Skeletal muscle satellite cell (primary cell): ENCODE measurements around the gene OR51A7.
"Not testable (repeated sequence)": the region's sequence is repeated elsewhere in the genome, so short reads cannot be mapped to it uniquely, and the experiment has no call there.

Experiments
- H3K27me3 ChIP-seq: 2 replicates; pipeline ENCODE4 v1.7.0; 2013; ENCODE audit warnings: low read length; ENCODE audit not compliant: control insufficient read depth, insufficient read depth
- H3K36me3 ChIP-seq: 2 replicates; pipeline ENCODE4 v1.7.0; 2013; ENCODE audit warnings: mild to moderate bottlenecking, control low read depth, low read length; ENCODE audit not compliant: insufficient read depth
- H3K4me1 ChIP-seq: 2 replicates; pipeline ENCODE4 v1.7.0; 2013; ENCODE audit warnings: low read length; ENCODE audit not compliant: control insufficient read depth, insufficient read depth
- H3K4me2 ChIP-seq: 2 replicates; pipeline ENCODE4 v1.7.0; 2013; ENCODE audit warnings: mild to moderate bottlenecking, low read length
- H3K4me3 ChIP-seq: 2 replicates; pipeline ENCODE4 v1.7.0; 2013; ENCODE audit warnings: low read length
- H3K9ac ChIP-seq: 2 replicates; pipeline ENCODE4 v1.7.0; 2013; ENCODE audit warnings: mild to moderate bottlenecking, low read depth, low read length, moderate library complexity
- H3K9me3 ChIP-seq: replicated peaks from 2 replicates; pipeline ENCODE4 v1.7.0; 2013; ENCODE audit warnings: mild to moderate bottlenecking, control low read depth, low read length

OR51A7 gene

GRCh38 chr11:4890279-4890678, 13.3 kb upstream of the OR51A7 start:
- no peak overlapping the region for H3K4me2 ChIP-seq
- no peaks in the 10 kb centered on the region for H3K9me3 ChIP-seq
- H3K4me3 ChIP-seq = no peak overlapping the region
- no peak overlapping the region for H3K9ac ChIP-seq
- H3K36me3 ChIP-seq = no peaks in the 10 kb centered on the region
- peaks cover 17% of the 10 kb centered on the region for H3K4me1 ChIP-seq
- H3K27me3 ChIP-seq = no peaks in the 10 kb centered on the region

- Histone ChIP-seq H3K36me3 (no peaks in the 10 kb centered on the region), H3K4me2 (no peak overlapping the region), H3K9me3 (no peaks in the 10 kb centered on the region), H3K4me3 (no peak overlapping the region), H3K4me1 (peaks cover 17% of the 10 kb centered on the region), H3K9ac (no peak overlapping the region), H3K27me3 (no peaks in the 10 kb centered on the region)
Measured at GRCh38 chr11:4891996-4892640, 11.5 kb upstream of the OR51A7 start.

DNA sequence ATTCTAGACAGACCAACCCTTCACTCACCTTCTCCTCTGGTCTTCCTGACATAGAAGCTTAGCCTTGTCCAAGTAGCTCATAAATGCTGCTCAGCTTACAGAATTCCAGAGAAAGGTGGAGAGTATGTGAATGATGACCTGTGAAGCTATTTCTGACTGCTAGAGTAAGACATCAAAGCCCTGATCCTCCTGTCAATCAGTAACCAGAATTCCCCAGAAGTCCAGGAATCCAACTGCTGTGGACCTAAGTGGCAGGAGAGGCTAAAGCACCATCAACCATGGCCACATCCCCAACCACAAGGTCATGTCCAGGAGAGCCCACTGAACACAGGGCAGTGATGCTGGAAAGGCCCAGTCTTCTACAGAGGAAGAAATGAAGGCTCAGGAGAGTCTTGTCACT, 13.0 kb downstream of the OR51A7 start:
- H3K9ac ChIP-seq = no peak overlapping the region
- H3K9me3 ChIP-seq = no peaks in the 10 kb centered on the region
- H3K27me3 ChIP-seq = peaks cover 8% of the 10 kb centered on the region
- H3K4me2 ChIP-seq = no peak overlapping the region
- H3K4me1 ChIP-seq = no peaks in the 10 kb centered on the region
- no peak overlapping the region for H3K4me3 ChIP-seq
- H3K36me3 ChIP-seq = no peaks in the 10 kb centered on the region

DNA sequence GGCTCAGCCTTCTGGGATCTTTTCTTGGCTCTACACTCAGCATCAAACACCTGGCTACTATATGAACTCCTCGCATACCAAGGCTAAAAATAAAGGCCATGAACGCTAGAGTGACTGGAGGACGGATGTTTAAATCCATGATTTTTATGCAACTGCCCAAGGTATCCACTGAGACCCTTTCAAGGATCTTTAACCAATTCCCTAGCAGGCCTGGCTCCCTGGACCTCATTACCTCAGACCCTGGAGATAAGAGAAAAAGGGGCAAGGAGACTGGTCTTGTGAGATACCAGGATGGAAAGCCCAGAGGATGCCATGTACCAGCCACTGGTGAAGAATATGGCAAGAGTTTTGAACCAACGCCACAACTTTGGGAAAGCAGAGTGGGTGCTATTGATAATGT, 15.7 kb downstream of the OR51A7 start, which contains the start of gene OR51G2:
TSS of gene OR51G2 (minus strand) at position 101 of the 400 bp plus-strand sequence. CDS start 3,687 bp downstream, outside the sequence.
- peaks cover 8% of the 10 kb centered on the region for H3K27me3 ChIP-seq
- no peaks in the 10 kb centered on the region for H3K4me1 ChIP-seq
- H3K36me3 ChIP-seq = no peaks in the 10 kb centered on the region
- no peak within 1 kb of the TSS for H3K9ac ChIP-seq
- no peak within 1 kb of the TSS for H3K4me2 ChIP-seq
- no peaks in the 10 kb centered on the region for H3K9me3 ChIP-seq
- H3K4me3 ChIP-seq = no peak within 1 kb of the TSS

DNA sequence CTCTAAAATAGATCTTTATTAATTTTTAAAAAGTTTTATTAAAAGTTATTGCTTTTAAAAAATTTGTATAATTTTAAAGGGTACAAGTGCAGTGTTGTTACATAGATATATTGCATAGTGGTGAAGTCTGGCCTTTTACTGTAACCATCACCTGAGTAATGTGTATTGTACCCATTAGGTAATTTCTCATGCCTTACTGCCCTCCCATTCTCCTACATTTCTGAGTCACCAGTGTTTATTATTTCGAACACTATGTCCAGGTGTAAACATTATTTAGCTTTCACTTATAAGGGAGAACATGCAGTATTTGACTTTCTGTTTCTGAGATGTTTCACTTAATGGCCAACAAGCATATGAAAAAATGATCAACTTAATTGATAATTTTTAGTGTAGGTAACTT, 18.2 kb downstream of the OR51A7 start:
- no peaks in the 10 kb centered on the region for H3K4me1 ChIP-seq
- no peak overlapping the region for H3K4me3 ChIP-seq
- H3K36me3 ChIP-seq = no peaks in the 10 kb centered on the region
- peaks cover 11% of the 10 kb centered on the region for H3K27me3 ChIP-seq
- no peaks in the 10 kb centered on the region for H3K9me3 ChIP-seq
- no peak overlapping the region for H3K9ac ChIP-seq
- H3K4me2 ChIP-seq = no peak overlapping the region

GRCh38 chr11:4922304-4922703, 18.7 kb downstream of the OR51A7 start:
- H3K4me1 ChIP-seq = no peaks in the 10 kb centered on the region
- no peak overlapping the region for H3K4me3 ChIP-seq
- no peak overlapping the region for H3K4me2 ChIP-seq
- H3K27me3 ChIP-seq = peaks cover 11% of the 10 kb centered on the region
- no peaks in the 10 kb centered on the region for H3K9me3 ChIP-seq
- H3K9ac ChIP-seq = no peak overlapping the region
- H3K36me3 ChIP-seq = no peaks in the 10 kb centered on the region

DNA sequence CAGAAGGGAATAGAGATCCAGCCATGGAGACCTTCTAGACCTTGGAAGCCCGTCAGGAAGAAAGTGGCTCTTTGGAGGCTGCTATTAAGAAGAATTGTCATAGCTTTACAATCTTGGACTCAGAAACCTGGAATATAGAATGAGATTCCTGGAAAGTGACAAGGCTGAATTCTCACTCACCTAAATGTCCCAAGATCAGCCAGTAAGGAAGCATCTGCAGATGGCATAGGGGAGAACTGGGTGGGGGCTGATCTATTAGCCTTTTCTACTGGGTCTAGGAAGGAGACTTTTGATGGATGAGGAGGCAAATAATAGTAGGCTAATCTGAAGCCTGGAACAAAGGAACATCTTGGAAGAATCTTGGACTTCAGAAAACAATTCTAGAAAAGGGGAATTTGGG, 20.7 kb downstream of the OR51A7 start, which contains the start of gene OR51G1:
TSS of gene OR51G1 (minus strand) at position 101 of the 400 bp plus-strand sequence. CDS start at position 101, 0 bp downstream.
- Histone ChIP-seq H3K4me1 (no peaks in the 10 kb centered on the region), H3K36me3 (no peaks in the 10 kb centered on the region), H3K27me3 (peaks cover 5% of the 10 kb centered on the region), H3K9ac (no peak within 1 kb of the TSS), H3K9me3 (no peaks in the 10 kb centered on the region), H3K4me3 (no peak within 1 kb of the TSS), H3K4me2 (no peak within 1 kb of the TSS)

DNA sequence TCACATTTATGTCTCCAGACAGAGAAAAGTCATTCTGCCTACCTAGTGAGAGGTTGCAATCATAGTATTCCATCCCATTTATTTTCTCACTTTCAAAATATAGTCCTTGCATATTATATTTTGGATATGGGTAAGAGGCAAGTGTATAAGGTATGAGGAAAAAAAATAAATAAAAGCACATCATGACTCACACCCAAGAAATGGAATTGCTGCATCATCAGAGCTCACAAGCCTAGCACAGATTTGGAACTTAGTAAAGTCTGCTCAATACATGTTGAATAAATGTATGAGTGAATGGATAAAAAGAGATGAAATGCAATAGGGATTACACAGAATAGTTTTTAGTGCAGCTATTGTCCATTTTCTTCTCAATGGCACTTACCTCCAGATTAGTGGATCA, 23.0 kb downstream of the OR51A7 start:
- Histone ChIP-seq H3K36me3 (no peaks in the 10 kb centered on the region), H3K4me2 (no peak overlapping the region), H3K9ac (no peak overlapping the region), H3K9me3 (no peaks in the 10 kb centered on the region), H3K4me3 (no peak overlapping the region), H3K27me3 (peaks cover 9% of the 10 kb centered on the region), H3K4me1 (no peaks in the 10 kb centered on the region)

- Histone ChIP-seq H3K27me3 (peaks cover 17% of the 10 kb centered on the region), H3K9me3 (no peaks in the 10 kb centered on the region), H3K4me3 (no peak overlapping the region), H3K4me1 (no peaks in the 10 kb centered on the region), H3K4me2 (no peak overlapping the region), H3K36me3 (no peaks in the 10 kb centered on the region), H3K9ac (no peak overlapping the region)
Measured at GRCh38 chr11:4932751-4933150, 29.2 kb downstream of the OR51A7 start.

DNA sequence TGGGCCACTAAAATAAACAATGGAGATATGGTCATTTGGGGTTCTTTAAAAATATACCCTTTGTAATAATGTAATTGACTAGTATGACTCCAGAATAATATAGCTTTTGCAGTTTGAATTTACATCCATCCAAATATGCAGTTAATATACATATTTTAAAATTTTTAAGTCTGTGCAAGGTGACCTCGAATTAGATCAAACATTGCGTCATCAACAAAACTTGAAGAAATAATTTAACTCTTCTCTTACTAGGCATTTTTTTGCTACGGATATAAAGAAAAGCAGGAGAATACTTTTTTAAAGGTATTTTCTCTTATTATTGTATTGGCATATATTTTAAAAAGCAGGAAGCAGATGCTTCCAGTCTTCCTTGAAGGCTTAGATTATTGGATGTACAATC, 33.2 kb downstream of the OR51A7 start:
- no peaks in the 10 kb centered on the region for H3K36me3 ChIP-seq
- peaks cover 15% of the 10 kb centered on the region for H3K27me3 ChIP-seq
- H3K4me1 ChIP-seq = no peaks in the 10 kb centered on the region
- H3K4me3 ChIP-seq = no peak overlapping the region
- H3K4me2 ChIP-seq = no peak overlapping the region
- no peak overlapping the region for H3K9ac ChIP-seq
- H3K9me3 ChIP-seq = no peaks in the 10 kb centered on the region

DNA sequence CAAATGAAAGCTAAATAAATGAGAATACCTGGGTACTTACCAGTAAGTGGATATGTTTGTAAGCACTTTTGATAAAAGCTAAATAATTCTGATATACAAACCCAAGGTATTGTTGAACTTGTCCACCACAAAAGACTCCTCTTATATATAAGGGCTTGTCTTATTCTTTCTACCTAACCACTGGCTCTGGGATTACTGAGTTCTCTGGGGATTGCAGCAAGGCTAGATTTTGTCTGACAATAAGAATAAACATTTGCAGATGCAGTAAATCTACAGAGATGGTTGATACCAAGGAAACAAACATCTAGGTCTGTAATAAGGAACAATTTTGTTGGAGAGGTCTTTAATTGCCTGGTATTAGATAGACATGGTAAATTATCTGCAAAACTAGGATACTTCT, 43.9 kb downstream of the OR51A7 start, which contains the start of gene OR51A4:
TSS of gene OR51A4 (minus strand) at position 101 of the 400 bp plus-strand sequence. CDS start 505 bp downstream, outside the sequence.
- Histone ChIP-seq H3K4me1 (no peaks in the 10 kb centered on the region), H3K36me3 (no peaks in the 10 kb centered on the region)

DNA sequence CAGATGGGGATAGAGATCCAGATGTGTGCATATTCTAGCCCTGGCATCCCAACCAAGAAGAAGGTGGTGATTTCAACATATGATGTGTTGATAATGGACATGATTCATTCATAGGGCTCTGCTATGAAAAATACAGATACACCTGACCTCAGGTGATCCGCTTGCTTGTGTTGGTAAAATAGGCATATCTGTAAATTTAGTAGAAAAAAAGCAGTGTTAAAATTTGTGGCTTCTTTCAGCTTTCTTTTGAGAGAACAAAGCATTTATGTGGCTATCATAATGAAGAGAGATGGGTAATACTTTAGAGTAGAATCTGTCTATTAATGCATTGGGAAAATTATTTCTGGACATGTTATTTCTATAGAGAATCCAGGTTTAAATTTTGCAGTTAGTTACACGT, 52.0 kb downstream of the OR51A7 start, which contains the start of gene OR51A2:
TSS of gene OR51A2 (minus strand) at position 101 of the 400 bp plus-strand sequence. CDS start at position 101, 0 bp downstream.
- not testable (repeated sequence) for H3K4me3 ChIP-seq, H3K4me1 ChIP-seq, H3K9ac ChIP-seq, H3K4me2 ChIP-seq, H3K36me3 ChIP-seq, H3K9me3 ChIP-seq, H3K27me3 ChIP-seq

More for the DNA sequence above, 43.9 kb downstream of the OR51A7 start, which contains the start of gene OR51A4:
- no peak within 1 kb of the TSS for H3K4me3 ChIP-seq
- no peaks in the 10 kb centered on the region for H3K9me3 ChIP-seq
- H3K27me3 ChIP-seq = no peaks in the 10 kb centered on the region
- H3K4me2 ChIP-seq = no peak within 1 kb of the TSS
- H3K9ac ChIP-seq = no peak within 1 kb of the TSS
